Testis (tissue), 5 donors: ENCODE results near the gene BBLN. TPM values are rescaled to one million over a fixed set of nuclear protein-coding genes. Genes with fewer than 3 reads are reported as not detected.
"Not testable (repeated sequence)": the region's sequence is repeated elsewhere in the genome, so short reads cannot be mapped to it uniquely, and the experiment has no call there.

ENCODE experiments used
- DNase-seq: peaks from one replicate; pipeline ENCODE4 v3.0.0-alpha.2; 2019
- H3K27ac ChIP-seq, 2 donors: fragments of 200-600 bp; sonication (generic); one replicate each; pipeline ENCODE4 v1.5.1; 2019
- H3K27me3 ChIP-seq: fragments of 200-600 bp; sonication (generic); one replicate; pipeline ENCODE4 v1.5.1; 2019
- H3K36me3 ChIP-seq: fragments of 200-600 bp; sonication (generic); one replicate; pipeline ENCODE4 v1.5.1; 2017; ENCODE audit warnings: low read depth; ENCODE audit errors: missing control alignments
- H3K4me1 ChIP-seq: fragments of 200-600 bp; sonication (generic); one replicate; pipeline ENCODE4 v1.5.1; 2019
- H3K4me3 ChIP-seq, 2 donors: fragments of 200-600 bp; sonication (generic); one replicate each; pipeline ENCODE4 v1.5.1; 2017 to 2019
- H3K9me3 ChIP-seq: fragments of 200-600 bp; sonication (generic); one replicate; pipeline ENCODE4 v1.5.1; 2017
- POLR2A ChIP-seq: fragments of 450-650 bp; IDR thresholded peaks from one replicate; pipeline ENCODE4 v1.6.1; 2017; ENCODE audit warnings: antibody characterized with exemption, mild to moderate bottlenecking, moderate library complexity
- WGBS, 2 donors: methylation state at CpG; one replicate each; pipeline ENCODE4 v1.1.5; 2018; 5-methylcytosine and 5-hydroxymethylcytosine counted together
- intact Hi-C: fragments of 100-400 bp; cut with DNase I; formaldehyde crosslinking; loops from one replicate; pipeline ENCODE4 v1.15.1; 2023; ENCODE audit warnings: low total_unique reads
- long read RNA-seq, 2 donors: transcript quantifications; one replicate each; lab custom pipeline, GENCODE V29; 2026
- polyA plus RNA-seq: library from polyadenylated mRNA; stranded (reverse); fragments of 350-450 nt; fragmentation: Illumina TruSeq; extraction: RNeasy Lipid Tissue Mini Kit (QIAGEN cat#74804); gene quantifications from one replicate; pipeline ENCODE4 v1.2.3, GENCODE V29; 2014; ENCODE audit warnings: low read depth, low replicate concordance; ENCODE audit not compliant: insufficient read depth
- total RNA-seq, 2 donors: library from RNA; depleted of rRNA; stranded (reverse); fragments of >200 nt; gene quantifications; one replicate each; pipeline ENCODE4 v1.2.3, GENCODE V29; 2016
- TF ChIP-seq, protein P1 (sequence below), 3 experiments: fragments of 450-650 bp in 2 of 3; fragments of 200-600 bp in 1 of 3; sonication (generic) in 1 of 3; IDR thresholded peaks; one replicate each; pipeline ENCODE4 v1.5.1; 2016 to 2019; ENCODE audit warnings: antibody characterized with exemption in 3 of 3, mild to moderate bottlenecking in 2 of 3, moderate library complexity in 1 of 3

The BBLN gene, protein sequence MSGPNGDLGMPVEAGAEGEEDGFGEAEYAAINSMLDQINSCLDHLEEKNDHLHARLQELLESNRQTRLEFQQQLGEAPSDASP
- total RNA-seq (100 to 1,000 TPM; 219 to 225 TPM), polyA plus RNA-seq (56.9 TPM)
- long read RNA-seq, donor 1, transcript C9orf16-201 (2 exons, 713 nt): major isoform, 41 of 42 reads
- long read RNA-seq, donor 1, partial matches to known transcripts: 0 of 42 reads
- long read RNA-seq, donor 1, other reads (novel, unspliced or antisense): 0 of 42 reads
- long read RNA-seq, donor 2, transcript C9orf16-201 (2 exons, 713 nt): major isoform, 20 of 46 reads
- long read RNA-seq, donor 2, partial matches to known transcripts: 26 of 46 reads
- long read RNA-seq, donor 2, other reads (novel, unspliced or antisense): 0 of 46 reads

DNA sequence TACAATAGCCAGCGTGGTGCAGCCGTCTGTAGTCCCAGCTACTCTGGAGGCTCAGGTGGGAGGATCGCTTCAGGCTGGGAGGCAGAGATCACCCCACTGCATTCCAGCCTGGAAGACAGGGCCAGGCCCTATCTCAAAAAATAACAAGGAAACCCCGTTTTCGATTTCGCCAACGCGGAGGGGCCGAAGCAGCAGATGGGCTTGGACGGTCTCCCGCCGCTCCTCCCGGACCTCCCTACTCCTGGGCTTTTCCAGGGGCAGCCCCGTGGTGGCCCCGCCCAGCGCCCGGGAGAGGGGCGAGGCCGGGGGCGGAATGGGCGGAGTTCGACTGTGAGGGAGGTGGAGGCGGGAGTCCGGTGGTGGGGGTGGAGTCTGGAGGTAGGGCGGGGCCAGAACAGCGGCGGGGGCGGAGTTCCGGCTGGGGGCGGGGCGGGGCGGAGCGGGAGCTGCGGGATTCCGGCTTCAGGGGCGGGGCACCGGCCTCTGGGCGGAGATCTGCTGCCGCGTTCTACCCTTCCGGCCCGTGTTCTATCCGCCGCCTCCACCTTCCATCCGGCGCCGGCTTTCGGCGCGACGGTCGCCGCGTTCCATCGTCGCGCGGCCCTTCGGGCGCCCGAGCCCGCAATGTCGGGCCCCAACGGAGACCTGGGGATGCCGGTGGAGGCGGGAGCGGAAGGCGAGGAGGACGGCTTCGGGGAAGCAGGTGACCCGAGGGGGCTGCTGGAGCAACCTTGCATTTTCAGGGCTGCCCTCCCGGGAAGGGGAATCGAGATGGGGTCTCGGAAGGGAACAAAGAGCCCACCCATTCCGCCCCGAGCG, at the start of gene BBLN:
TSS of gene BBLN (plus strand) at position 482 of the 819 bp plus-strand sequence. CDS start at position 625, 143 bp downstream.
- Histone ChIP-seq H3K27ac (peak within 1 kb of the TSS; percentile 76 to 82), H3K4me3 (peak within 1 kb of the TSS; percentile 76), H3K4me1 (peaks cover 5% of the 10 kb centered on the region), H3K36me3 (no peaks in the 10 kb centered on the region), H3K27me3 (no peaks in the 10 kb centered on the region), H3K9me3 (no peaks in the 10 kb centered on the region)
- peak; percentile 96 for DNase-seq
- intact Hi-C loops: no loop called here
- 0 to 1% methylated on average over 1 to 65 of the region's 77 CpGs for WGBS, 2 donors
- TF ChIP-seq, protein P1, sequence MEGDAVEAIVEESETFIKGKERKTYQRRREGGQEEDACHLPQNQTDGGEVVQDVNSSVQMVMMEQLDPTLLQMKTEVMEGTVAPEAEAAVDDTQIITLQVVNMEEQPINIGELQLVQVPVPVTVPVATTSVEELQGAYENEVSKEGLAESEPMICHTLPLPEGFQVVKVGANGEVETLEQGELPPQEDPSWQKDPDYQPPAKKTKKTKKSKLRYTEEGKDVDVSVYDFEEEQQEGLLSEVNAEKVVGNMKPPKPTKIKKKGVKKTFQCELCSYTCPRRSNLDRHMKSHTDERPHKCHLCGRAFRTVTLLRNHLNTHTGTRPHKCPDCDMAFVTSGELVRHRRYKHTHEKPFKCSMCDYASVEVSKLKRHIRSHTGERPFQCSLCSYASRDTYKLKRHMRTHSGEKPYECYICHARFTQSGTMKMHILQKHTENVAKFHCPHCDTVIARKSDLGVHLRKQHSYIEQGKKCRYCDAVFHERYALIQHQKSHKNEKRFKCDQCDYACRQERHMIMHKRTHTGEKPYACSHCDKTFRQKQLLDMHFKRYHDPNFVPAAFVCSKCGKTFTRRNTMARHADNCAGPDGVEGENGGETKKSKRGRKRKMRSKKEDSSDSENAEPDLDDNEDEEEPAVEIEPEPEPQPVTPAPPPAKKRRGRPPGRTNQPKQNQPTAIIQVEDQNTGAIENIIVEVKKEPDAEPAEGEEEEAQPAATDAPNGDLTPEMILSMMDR (IDR thresholded peaks at IDR 0.05): no peak
- no peak for TF ChIP-seq POLR2A

DNA sequence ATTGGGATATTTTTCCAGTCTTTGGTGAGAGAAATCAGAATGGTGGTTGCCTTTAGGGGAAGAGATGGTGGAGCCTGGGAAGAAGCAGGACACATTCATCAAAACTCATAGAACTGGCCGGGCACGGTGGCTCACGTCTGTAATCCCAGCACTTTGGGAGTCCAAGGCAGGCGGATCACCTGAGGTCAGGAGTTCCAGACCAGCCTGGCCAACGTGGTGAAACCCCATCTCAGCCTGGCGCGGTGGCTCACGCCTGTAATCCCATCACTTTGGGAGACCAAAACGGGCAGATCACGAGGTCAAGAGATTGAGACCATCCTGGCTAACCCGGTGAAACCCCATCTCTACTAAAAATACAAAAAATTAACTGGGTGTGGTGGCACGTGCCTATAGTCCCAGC, 48.3 kb upstream of the BBLN start:
- H3K4me3 ChIP-seq, H3K9me3 ChIP-seq, H3K36me3 ChIP-seq, DNase-seq, intact Hi-C loops, H3K27ac ChIP-seq, H3K27me3 ChIP-seq: not testable (repeated sequence)
- WGBS, 2 donors: 83 to 88% methylated on average over 12 of the region's 12 CpGs
- peaks cover 18% of the 10 kb centered on the region for H3K4me1 ChIP-seq

DNA sequence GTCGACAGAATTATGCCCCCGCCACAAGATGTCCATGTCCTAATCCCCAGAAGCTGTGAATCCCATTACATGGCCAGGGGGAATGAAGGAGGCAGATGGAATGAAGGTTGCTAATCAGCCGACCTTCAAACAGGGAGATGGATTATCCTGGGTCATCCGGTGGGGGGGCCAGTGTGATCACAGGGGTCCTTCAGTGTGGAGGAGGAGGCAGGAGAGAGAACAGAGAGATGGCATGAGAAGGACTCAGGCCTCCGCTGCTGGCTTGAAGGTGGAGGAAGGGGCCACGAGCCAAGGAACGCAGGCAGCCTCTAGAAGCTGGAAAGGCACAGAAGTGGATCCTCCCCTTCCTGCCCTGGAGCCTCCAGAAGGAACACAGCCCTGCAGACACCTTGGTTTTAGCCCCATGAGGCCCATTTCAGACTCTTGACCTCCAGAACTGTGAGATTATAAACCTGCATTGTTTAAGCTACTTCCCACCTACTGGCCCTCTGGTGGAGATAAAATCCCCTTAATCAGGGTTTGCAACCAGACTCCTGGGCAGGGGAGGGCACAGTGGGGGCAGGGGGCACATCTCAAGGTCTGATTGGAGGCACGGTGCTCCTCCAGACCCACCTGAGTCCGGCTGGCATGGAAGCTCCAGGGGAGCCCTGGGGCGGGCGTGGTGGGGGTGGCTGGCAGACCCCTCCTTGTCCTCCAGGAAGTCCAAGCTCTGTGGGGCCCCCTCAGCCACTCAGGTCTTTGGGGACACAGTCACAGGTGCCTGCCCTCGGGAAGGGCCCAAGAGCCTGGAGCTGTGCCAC, 46.3 kb upstream of the BBLN start:
- no peak overlapping the region for H3K27ac ChIP-seq
- intact Hi-C loops: no loop called here
- no peak for DNase-seq

DNA sequence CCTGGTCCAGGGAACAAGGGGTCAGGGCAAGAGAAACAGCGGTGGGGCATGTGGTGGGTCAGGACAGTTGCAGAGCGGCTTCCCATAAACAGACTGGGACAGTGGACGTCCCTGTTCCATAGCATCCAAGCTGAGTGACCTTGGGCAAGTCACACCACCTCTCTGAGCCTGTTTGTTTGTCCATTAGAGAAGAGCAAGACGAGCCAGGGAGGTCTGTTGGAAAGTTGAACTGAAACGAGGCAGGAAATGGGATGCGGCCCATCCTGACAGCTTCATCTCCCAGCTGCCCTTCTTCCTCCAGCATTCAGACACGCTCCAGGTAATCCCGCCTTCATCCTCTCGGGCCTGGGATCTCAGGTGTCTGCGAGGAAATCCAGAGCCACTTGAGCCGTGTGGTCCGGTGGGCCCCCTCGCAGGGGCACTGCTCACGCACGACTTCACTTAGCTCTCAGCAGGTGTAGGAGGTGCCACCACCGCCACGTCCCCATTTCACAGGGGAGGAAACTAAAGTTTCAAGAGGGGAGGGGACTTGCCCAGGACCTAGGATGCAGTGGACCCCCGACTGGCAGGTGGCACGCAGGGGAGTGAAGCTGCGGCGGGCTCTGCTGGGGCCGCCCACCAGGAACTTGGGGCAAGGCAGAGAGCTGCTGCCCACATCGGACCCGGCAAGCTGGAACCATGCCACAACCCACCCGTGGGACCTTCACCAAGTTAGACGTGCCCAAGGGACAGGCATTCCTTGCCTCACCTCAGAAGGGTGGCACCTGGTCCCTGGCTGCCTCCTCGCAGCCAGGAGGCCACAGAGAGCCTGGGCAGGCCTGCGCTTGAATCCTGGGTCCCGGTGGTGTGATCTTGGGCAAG, 45.5 kb upstream of the BBLN start:
- H3K27ac ChIP-seq: no peak overlapping the region
- H3K4me3 ChIP-seq: no peak overlapping the region
- no peaks in the 10 kb centered on the region for H3K27me3 ChIP-seq
- no peaks in the 10 kb centered on the region for H3K9me3 ChIP-seq
- no peak for DNase-seq
- H3K36me3 ChIP-seq: no peaks in the 10 kb centered on the region
- intact Hi-C loops: loop anchor here (5.0 kb wide), 1 partner anchor 172 kb away; no protein-coding TSS in a partner anchor
- TF ChIP-seq, protein P1 (IDR thresholded peaks at IDR 0.05): no peak
- no peak for TF ChIP-seq POLR2A
- H3K4me1 ChIP-seq: peaks cover 3% of the 10 kb centered on the region
- 87 to 90% methylated on average over 16 to 29 of the region's 29 CpGs for WGBS, 2 donors

More for the DNA sequence above, 46.3 kb upstream of the BBLN start:
- H3K27me3 ChIP-seq: no peaks in the 10 kb centered on the region
- no peak for TF ChIP-seq POLR2A
- TF ChIP-seq, protein P1 (IDR thresholded peaks at IDR 0.05): no peak
- H3K36me3 ChIP-seq: no peaks in the 10 kb centered on the region
- H3K9me3 ChIP-seq: no peaks in the 10 kb centered on the region
- 93 to 94% methylated on average over 7 to 12 of the region's 12 CpGs for WGBS, 2 donors
- no peak overlapping the region for H3K4me3 ChIP-seq
- H3K4me1 ChIP-seq: peaks cover 3% of the 10 kb centered on the region
